Measurements from ENCODE around the gene ASB13. TPM values are rescaled to one million over a fixed set of nuclear protein-coding genes. Genes with fewer than 3 reads are reported as not detected.

ASB13 gene
- total and polyA plus RNA-seq, 2 of the 13 experiments (the other 11 are each of a cell fraction or from before 2014, with no cell fraction given), result 9.3 to 15.4 TPM

- no peak for TF ChIP-seq CBX1 (IDR thresholded peaks at IDR 0.05; ENCODE audit: low read depth)
- no peak for TF ChIP-seq ZNF546 (CRISPR knock-in tag; conservative IDR thresholded peaks at IDR 0.05)
Observed at GRCh38 chr10:5592070-5592469, 74.3 kb downstream of the ASB13 start (continued).

GRCh38 chr10:5591336-5591824, 75.0 kb downstream of the ASB13 start:
- H3K79me2 ChIP-seq (ENCODE audit: insufficient read depth, low read length), result no peaks in the 10 kb centered on the region
- no TSS peak for BruUV-seq (replicated peaks)
- peak; percentile 94 for ATAC-seq
- DNase-seq (ENCODE audit: low spot score), result peak; percentile 63
- H3K36me3 ChIP-seq (replicated peaks in 1 of 2; ENCODE audit: control insufficient read depth in 1 of 2, insufficient read depth in 2 of 2, low read length in 2 of 2), result no peaks in the 10 kb centered on the region
- no peak overlapping the region for H2AFZ ChIP-seq (ENCODE audit: low read length)
- H3K4me1 ChIP-seq (ENCODE audit: insufficient read depth, low read length), result peaks cover 86% of the 10 kb centered on the region
- intact Hi-C loops (cut with micrococcal nuclease; ENCODE audit: unreplicated experiment), result no loop called here
- H4K20me1 ChIP-seq (ENCODE audit: insufficient read depth, low read length), result no peaks in the 10 kb centered on the region
- peak overlapping the region; percentile 5 to 61 (median 37); a peak in 4 of 6 replicates for H3K4me3 ChIP-seq (replicated peaks in 1 of 3; ENCODE audit: insufficient read depth in 1 of 3, low read depth in 2 of 3, low read length in 3 of 3)
- 3% methylated on average over 8 of the region's 14 CpGs for WGBS (ENCODE audit: low lambda C conversion rate)
- H3K9ac ChIP-seq (ENCODE audit: insufficient read depth, low read depth, low read length), result no peak overlapping the region; the same call in 1 of the 2 replicates
- H3K9me3 ChIP-seq (ENCODE audit: low read length), result no peaks in the 10 kb centered on the region
- ChIA-PET CTCF (ENCODE audit: low intra/inter-chr PET ratio, low total read pairs) (no interaction called here), POLR2A (interaction anchor here (0.9 to 2.2 kb wide), 4 partner anchors 43 to 145 kb away, joined by 4 to 10 read pairs (median 6); no protein-coding TSS in a partner anchor)
- no peak overlapping the region for H3K27ac ChIP-seq (ENCODE audit: extremely low read length, insufficient read depth, low read length)
- in situ Hi-C loops (cut with HindIII; ENCODE audit: extremely low pct_ligation_motif_present, low pct_unique_long_range_greater_than_20kb), result no loop called here
- peak overlapping the region; percentile 87 for H3K4me2 ChIP-seq (ENCODE audit: low read depth, low read length)
- H3K27me3 ChIP-seq (ENCODE audit: control insufficient read depth in 1 of 2, insufficient read depth in 2 of 2, low read length in 2 of 2), result peaks cover 1 to 30% of the 10 kb centered on the region in 2 experiments; a peak in 4 of 5 replicates
- FAIRE-seq, result peak; percentile 40
- TF ChIP-seq MEIS2 (CRISPR knock-in tag; IDR thresholded peaks at IDR 0.05) (peak; percentile 54; the same call in 1 of the 2 replicates), ZFX (CRISPR knock-in tag; IDR thresholded peaks at IDR 0.05; ENCODE audit: low read depth) (peak; percentile 68; the same call in 1 of the 2 replicates), MAX (IDR thresholded peaks at IDR 0.05) (peak; percentile 86), HNRNPL (IDR thresholded peaks at IDR 0.05; ENCODE audit: low read depth, low read length) (peak; percentile 90), ZBTB7B (CRISPR knock-in tag; IDR thresholded peaks at IDR 0.05) (peak; percentile 37; the same call in 1 of the 2 replicates), NCOR1 (IDR thresholded peaks at IDR 0.05; ENCODE audit: borderline replicate concordance, low read length) (no peak), FOXC1 (CRISPR knock-in tag; IDR thresholded peaks at IDR 0.05; ENCODE audit: borderline replicate concordance) (peak; percentile 73; the same call in 1 of the 2 replicates), ETV6 (CRISPR knock-in tag; conservative IDR thresholded peaks at IDR 0.05) (no peak), RXRA (CRISPR knock-in tag; IDR thresholded peaks at IDR 0.05) (no peak), TFDP1 (CRISPR knock-in tag; IDR thresholded peaks at IDR 0.05; ENCODE audit: borderline replicate concordance) (peak; percentile 28; the same call in 1 of the 2 replicates), ZNF816 (CRISPR knock-in tag; IDR thresholded peaks at IDR 0.05; ENCODE audit: borderline replicate concordance) (no peak), ZFAT (CRISPR knock-in tag; conservative IDR thresholded peaks at IDR 0.05) (no peak), ZNF235 (CRISPR knock-in tag; IDR thresholded peaks at IDR 0.05; ENCODE audit: borderline replicate concordance) (peak; percentile 28; the same call in 1 of the 2 replicates)
- TF ChIP-seq, protein P1, sequence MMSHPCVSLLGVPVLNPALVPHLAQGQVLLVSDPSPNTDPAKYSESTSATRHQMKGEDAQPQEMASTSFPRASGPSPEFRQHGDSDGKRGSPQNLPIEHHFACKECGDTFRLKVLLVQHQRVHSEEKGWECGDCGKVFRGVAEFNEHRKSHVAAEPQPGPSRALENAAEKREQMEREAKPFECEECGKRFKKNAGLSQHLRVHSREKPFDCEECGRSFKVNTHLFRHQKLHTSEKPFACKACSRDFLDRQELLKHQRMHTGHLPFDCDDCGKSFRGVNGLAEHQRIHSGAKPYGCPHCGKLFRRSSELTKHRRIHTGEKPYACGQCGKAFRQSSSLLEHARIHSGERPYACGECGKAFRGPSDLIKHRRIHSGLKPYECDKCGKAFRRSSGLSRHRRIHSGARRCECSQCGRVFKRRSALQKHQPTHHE (CRISPR knock-in tag; IDR thresholded peaks at IDR 0.05; ENCODE audit: borderline replicate concordance), result peak; percentile 33; the same call in 1 of the 2 replicates
- TF ChIP-seq, protein P2, sequence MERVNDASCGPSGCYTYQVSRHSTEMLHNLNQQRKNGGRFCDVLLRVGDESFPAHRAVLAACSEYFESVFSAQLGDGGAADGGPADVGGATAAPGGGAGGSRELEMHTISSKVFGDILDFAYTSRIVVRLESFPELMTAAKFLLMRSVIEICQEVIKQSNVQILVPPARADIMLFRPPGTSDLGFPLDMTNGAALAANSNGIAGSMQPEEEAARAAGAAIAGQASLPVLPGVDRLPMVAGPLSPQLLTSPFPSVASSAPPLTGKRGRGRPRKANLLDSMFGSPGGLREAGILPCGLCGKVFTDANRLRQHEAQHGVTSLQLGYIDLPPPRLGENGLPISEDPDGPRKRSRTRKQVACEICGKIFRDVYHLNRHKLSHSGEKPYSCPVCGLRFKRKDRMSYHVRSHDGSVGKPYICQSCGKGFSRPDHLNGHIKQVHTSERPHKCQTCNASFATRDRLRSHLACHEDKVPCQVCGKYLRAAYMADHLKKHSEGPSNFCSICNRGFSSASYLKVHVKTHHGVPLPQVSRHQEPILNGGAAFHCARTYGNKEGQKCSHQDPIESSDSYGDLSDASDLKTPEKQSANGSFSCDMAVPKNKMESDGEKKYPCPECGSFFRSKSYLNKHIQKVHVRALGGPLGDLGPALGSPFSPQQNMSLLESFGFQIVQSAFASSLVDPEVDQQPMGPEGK (CRISPR knock-in tag; IDR thresholded peaks at IDR 0.05), result peak; percentile 30
- TF ChIP-seq, protein P3, sequence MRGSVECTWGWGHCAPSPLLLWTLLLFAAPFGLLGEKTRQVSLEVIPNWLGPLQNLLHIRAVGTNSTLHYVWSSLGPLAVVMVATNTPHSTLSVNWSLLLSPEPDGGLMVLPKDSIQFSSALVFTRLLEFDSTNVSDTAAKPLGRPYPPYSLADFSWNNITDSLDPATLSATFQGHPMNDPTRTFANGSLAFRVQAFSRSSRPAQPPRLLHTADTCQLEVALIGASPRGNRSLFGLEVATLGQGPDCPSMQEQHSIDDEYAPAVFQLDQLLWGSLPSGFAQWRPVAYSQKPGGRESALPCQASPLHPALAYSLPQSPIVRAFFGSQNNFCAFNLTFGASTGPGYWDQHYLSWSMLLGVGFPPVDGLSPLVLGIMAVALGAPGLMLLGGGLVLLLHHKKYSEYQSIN (CRISPR knock-in tag; IDR thresholded peaks at IDR 0.05; ENCODE audit: borderline replicate concordance), result no peak
